ENCODE results near the gene PLCL1. TPM values are rescaled to one million over a fixed set of nuclear protein-coding genes. Genes with fewer than 3 reads are reported as not detected.
A peak's percentile ranks its signal among the peaks of the same experiment; 100 is the strongest.
"Not testable (repeated sequence)": the region's sequence is repeated elsewhere in the genome, so short reads cannot be mapped to it uniquely, and the experiment has no call there.

Gene PLCL1
- total RNA-seq, 1 donor from 2014 or later, result 1.0 TPM

- DNase-seq (ENCODE audit: low read depth in 2 of 2), result no peak
Measured at GRCh38 chr2:197809064-197809463, 4.7 kb downstream of the PLCL1 start.

- DNase-seq (ENCODE audit: low read depth in 2 of 2), result no peak
Measured at GRCh38 chr2:197810016-197810415, 5.6 kb downstream of the PLCL1 start.

GRCh38 chr2:197810491-197810890 lies 6.1 kb downstream of the PLCL1 start:
- no peak for DNase-seq (ENCODE audit: low read depth in 2 of 2)

GRCh38 chr2:197813093-197813787 lies 8.8 kb downstream of the PLCL1 start:
- DNase-seq (ENCODE audit: low read depth in 2 of 2), result peak in 1 of 2 donors; percentile 29

GRCh38 chr2:197814526-197814925 lies 10.1 kb downstream of the PLCL1 start:
- no peak for DNase-seq (ENCODE audit: low read depth in 2 of 2)

GRCh38 chr2:197821550-197822289 lies 17.3 kb downstream of the PLCL1 start:
- no peak for DNase-seq (ENCODE audit: low read depth in 2 of 2)

GRCh38 chr2:197822333-197822732 lies 17.9 kb downstream of the PLCL1 start:
- no peak for DNase-seq (ENCODE audit: low read depth in 2 of 2)

GRCh38 chr2:197827618-197828017 lies 23.2 kb downstream of the PLCL1 start:
- peak in 1 of 2 donors; percentile 78 for DNase-seq (ENCODE audit: low read depth in 2 of 2)

- DNase-seq (ENCODE audit: low read depth in 2 of 2), result peak; percentile 62 to 83
Measured at GRCh38 chr2:197828464-197829135, 24.2 kb downstream of the PLCL1 start.

GRCh38 chr2:197834771-197835170 lies 30.4 kb downstream of the PLCL1 start:
- not testable (repeated sequence) for DNase-seq (ENCODE audit: low read depth in 2 of 2)

GRCh38 chr2:197835293-197835692 lies 30.9 kb downstream of the PLCL1 start:
- DNase-seq (ENCODE audit: low read depth in 2 of 2), result no peak

- DNase-seq (ENCODE audit: low read depth in 2 of 2), result no peak
Measured at GRCh38 chr2:197838036-197838435, 33.6 kb downstream of the PLCL1 start.

GRCh38 chr2:197838579-197838978 lies 34.2 kb downstream of the PLCL1 start:
- no peak for DNase-seq (ENCODE audit: low read depth in 2 of 2)

- no peak for DNase-seq (ENCODE audit: low read depth in 2 of 2)
Measured at GRCh38 chr2:197839327-197839726, 34.9 kb downstream of the PLCL1 start.

GRCh38 chr2:197839856-197840255 lies 35.5 kb downstream of the PLCL1 start:
- DNase-seq (ENCODE audit: low read depth in 2 of 2), result no peak

- DNase-seq (ENCODE audit: low read depth in 2 of 2), result no peak
Measured at GRCh38 chr2:197846128-197846527, 41.7 kb downstream of the PLCL1 start.

GRCh38 chr2:197846777-197847176 lies 42.4 kb downstream of the PLCL1 start:
- DNase-seq (ENCODE audit: low read depth in 2 of 2), result no peak

- no peak for DNase-seq (ENCODE audit: low read depth in 2 of 2)
Measured at GRCh38 chr2:197847651-197848401, 43.4 kb downstream of the PLCL1 start.

- no peak for DNase-seq (ENCODE audit: low read depth in 2 of 2)
Measured at GRCh38 chr2:197848602-197849001, 44.2 kb downstream of the PLCL1 start.

GRCh38 chr2:197850882-197851450 lies 46.6 kb downstream of the PLCL1 start:
- no peak for DNase-seq (ENCODE audit: low read depth in 2 of 2)

- no peak for DNase-seq (ENCODE audit: low read depth in 2 of 2)
Measured at GRCh38 chr2:197851451-197851850, 47.1 kb downstream of the PLCL1 start.
